Measurements from ENCODE around the gene SLBP. TPM values are rescaled to one million over a fixed set of nuclear protein-coding genes. Genes with fewer than 3 reads are reported as not detected.

Gene SLBP
- total RNA-seq, 6 experiments from 2014 or later, result 44.7 to 61.9 (median 58.4) TPM

DNA sequence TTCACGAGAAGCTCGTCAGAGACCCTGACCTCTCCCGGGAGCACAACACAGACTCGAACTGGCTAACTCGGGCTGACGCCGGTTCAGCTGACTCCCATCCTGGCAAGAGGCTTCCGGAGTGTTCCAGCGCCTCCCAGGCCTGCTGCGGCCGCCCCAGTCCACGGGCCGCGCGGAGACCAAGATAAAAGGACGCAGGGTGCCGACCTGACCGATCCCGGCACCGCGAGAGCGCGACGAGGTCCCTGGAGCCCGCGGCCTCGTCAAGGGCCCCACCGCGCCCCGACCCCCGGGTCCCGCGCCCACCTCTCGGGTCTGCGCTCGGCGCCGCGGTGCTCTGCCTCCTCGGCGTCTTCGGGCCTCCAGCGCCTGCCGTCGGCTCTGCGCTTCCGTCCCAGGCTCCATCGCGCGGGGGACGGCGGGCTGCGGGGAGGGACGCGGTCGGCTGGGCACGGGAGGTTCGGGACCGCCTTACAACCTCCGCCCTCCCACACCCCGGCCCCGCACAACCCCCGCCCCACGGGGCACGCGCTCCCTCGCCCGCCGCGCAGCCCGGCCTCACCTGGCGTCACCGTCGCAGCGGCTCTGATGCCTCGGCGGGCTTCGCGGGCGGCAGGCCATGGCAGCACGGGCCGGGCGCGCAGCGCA is 426 bp downstream of the SLBP start:
- TF ChIP-seq CTCF (IDR thresholded peaks at IDR 0.05), result no peak
- H3K4me1 Mint-ChIP-seq (ENCODE audit: low read depth), result peaks cover 59% of the 10 kb centered on the region

DNA sequence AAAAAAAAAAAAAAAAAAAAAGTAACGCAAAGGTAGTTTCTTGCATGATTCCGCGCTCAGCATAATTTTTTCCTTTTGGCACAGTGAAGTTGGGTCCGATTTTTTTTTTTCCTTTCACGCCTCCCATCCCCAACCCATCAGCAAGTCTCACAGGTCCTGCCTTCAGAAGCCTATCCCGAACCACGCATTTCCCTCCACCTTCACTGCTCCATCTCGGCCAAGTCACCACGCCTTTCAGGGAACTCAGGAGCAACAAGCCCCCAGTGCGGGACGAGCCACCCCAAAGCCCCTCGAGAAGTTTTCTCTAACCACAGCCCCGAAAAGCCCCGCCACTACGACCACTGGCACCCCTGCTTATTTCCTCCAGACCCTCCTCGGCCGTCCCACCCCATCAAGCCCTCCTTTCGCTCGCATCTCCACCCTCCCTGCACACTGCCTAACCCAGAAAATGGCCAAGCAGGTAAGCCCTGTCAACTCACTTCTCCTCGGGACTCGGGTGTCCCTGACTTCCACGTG is 1.0 kb downstream of the SLBP start:
- H3K9me3 Mint-ChIP-seq, result no peaks in the 10 kb centered on the region
- H3K36me3 Mint-ChIP-seq (ENCODE audit: low read depth), result peaks cover 28% of the 10 kb centered on the region
- H3K4me1 Mint-ChIP-seq (ENCODE audit: low read depth), result peaks cover 59% of the 10 kb centered on the region
- TF ChIP-seq CTCF (IDR thresholded peaks at IDR 0.05), result no peak
- peak overlapping the region; percentile 93 for H3K27ac Mint-ChIP-seq
- no peak for DNase-seq
- H3K4me3 Mint-ChIP-seq, result peak overlapping the region; percentile 99
- H3K27me3 Mint-ChIP-seq (ENCODE audit: insufficient read depth), result peaks cover 2% of the 10 kb centered on the region; the same call in 1 of the 2 replicates

More for the DNA sequence above, 426 bp downstream of the SLBP start:
- H3K27me3 Mint-ChIP-seq (ENCODE audit: insufficient read depth), result peaks cover 2% of the 10 kb centered on the region; the same call in 1 of the 2 replicates
- peak overlapping the region; percentile 93 for H3K27ac Mint-ChIP-seq
- H3K4me3 Mint-ChIP-seq, result peak overlapping the region; percentile 99
- no peaks in the 10 kb centered on the region for H3K9me3 Mint-ChIP-seq
- peak; percentile 58 for DNase-seq
- peaks cover 24% of the 10 kb centered on the region for H3K36me3 Mint-ChIP-seq (ENCODE audit: low read depth)

- peaks cover 40% of the 10 kb centered on the region for H3K36me3 Mint-ChIP-seq (ENCODE audit: low read depth)
- H3K4me1 Mint-ChIP-seq (ENCODE audit: low read depth), result peaks cover 53% of the 10 kb centered on the region
- H3K27me3 Mint-ChIP-seq (ENCODE audit: insufficient read depth), result peaks cover 2% of the 10 kb centered on the region; the same call in 1 of the 2 replicates
- peak overlapping the region; percentile 51 for H3K4me3 Mint-ChIP-seq
- H3K27ac Mint-ChIP-seq, result peak overlapping the region; percentile 72
- H3K9me3 Mint-ChIP-seq, result no peaks in the 10 kb centered on the region
- no peak for DNase-seq
- TF ChIP-seq CTCF (IDR thresholded peaks at IDR 0.05), result no peak
Observed at GRCh38 chr4:1708581-1708980, 3.5 kb downstream of the SLBP start.

- no peak for TF ChIP-seq CTCF (IDR thresholded peaks at IDR 0.05)
- no peak overlapping the region for H3K4me3 Mint-ChIP-seq
- H3K27ac Mint-ChIP-seq, result no peak overlapping the region
- peaks cover 52% of the 10 kb centered on the region for H3K4me1 Mint-ChIP-seq (ENCODE audit: low read depth)
- H3K9me3 Mint-ChIP-seq, result no peaks in the 10 kb centered on the region
- H3K36me3 Mint-ChIP-seq (ENCODE audit: low read depth), result peaks cover 48% of the 10 kb centered on the region
- peaks cover 2% of the 10 kb centered on the region; the same call in 1 of the 2 replicates for H3K27me3 Mint-ChIP-seq (ENCODE audit: insufficient read depth)
- DNase-seq, result no peak
Observed at GRCh38 chr4:1706358-1706757, 5.8 kb downstream of the SLBP start.

DNA sequence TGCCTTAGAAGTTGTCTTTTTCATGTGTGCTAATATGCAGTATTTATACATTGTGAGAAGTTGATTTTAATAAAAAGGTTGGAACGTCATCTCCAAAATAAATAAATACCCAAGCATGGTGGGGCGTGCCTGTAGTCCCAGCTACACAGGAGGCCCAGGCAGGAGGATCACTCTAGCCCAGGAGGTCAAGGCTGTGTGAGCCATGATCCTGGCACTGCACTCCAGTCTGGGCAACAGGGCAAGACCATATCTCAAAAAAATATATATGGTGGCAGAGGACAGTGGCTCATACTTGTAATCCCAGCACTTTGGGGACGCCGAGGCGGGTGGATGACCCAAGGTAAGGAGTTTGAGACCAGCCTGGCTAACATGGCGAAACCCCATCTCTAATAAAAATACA is 6.4 kb downstream of the SLBP start:
- Mint-ChIP-seq H3K4me3 (no peak overlapping the region), H3K9me3 (no peaks in the 10 kb centered on the region), H3K27me3 (ENCODE audit: insufficient read depth) (peaks cover 2% of the 10 kb centered on the region; the same call in 1 of the 2 replicates), H3K27ac (no peak overlapping the region), H3K36me3 (ENCODE audit: low read depth) (peaks cover 42% of the 10 kb centered on the region), H3K4me1 (ENCODE audit: low read depth) (peaks cover 45% of the 10 kb centered on the region)
- DNase-seq, result no peak
- TF ChIP-seq CTCF (IDR thresholded peaks at IDR 0.05), result no peak

Data from HFFc6 (cell line).